HepG2 (cell line): Measurements from ENCODE around the gene SNED1. TPM values are rescaled to one million over a fixed set of nuclear protein-coding genes. Genes with fewer than 3 reads are reported as not detected.

ENCODE experiments used
- ATAC-seq: fragments of 200-7000 bp; cut with Tn5 transposase; 3 replicates; pipeline ENCODE4 v1.9.1; 2020; ENCODE audit warnings: mild to moderate bottlenecking, moderate library complexity
- BruUV-seq: library from RNA; stranded (reverse); fragments of 400-500 nt; replicated peaks from 2 replicates; lab custom pipeline; 2021; lab: Mats Ljungman, UMichigan
- CTCF ChIA-PET: fragments of 300-600 bp; formaldehyde crosslinking; extraction: SDS; loops from one replicate; lab custom pipeline; 2021; ENCODE audit warnings: low total read pairs, inconsistent platforms, low intra/inter-chr PET ratio; lab: Yijun Ruan, JAX
- POLR2A ChIA-PET: fragments of 350-600 bp; sonication (Branson Sonifier 250); formaldehyde crosslinking; loops from one replicate; lab custom pipeline; 2020; ENCODE audit warnings: antibody characterized with exemption, inconsistent platforms; lab: Yijun Ruan, JAX
- DNase-seq: peaks from one replicate; pipeline ENCODE4 v3.0.0-alpha.2; 2015; ENCODE audit warnings: low spot score
- FAIRE-seq: peaks from 3 replicates; lab custom pipeline; 2011; peaks lifted over from hg19 to GRCh38; lab: Jason Lieb, UNC
- H2AFZ ChIP-seq: one replicate; pipeline ENCODE4 v1.6.1; 2011; ENCODE audit warnings: low read length, inconsistent platforms
- H3K27ac ChIP-seq: fragments of 300-600 bp; 3 replicates; pipeline ENCODE4 v1.8.0; 2011; ENCODE audit warnings: mixed run types, mild to moderate bottlenecking, mixed read lengths, low read length, inconsistent platforms; ENCODE audit not compliant: insufficient read depth; ENCODE audit errors: extremely low read length
- H3K27me3 ChIP-seq, 2 experiments: fragments of 200-600 bp in 1 of 2; 2 replicates in 1 of 2; 3 replicates in 1 of 2; pipeline versions ENCODE4 v1.6.0 to v1.8.0; 2011; ENCODE audit warnings: low read length in 2 of 2, mild to moderate bottlenecking in 2 of 2, moderate library complexity in 2 of 2, inconsistent platforms in 1 of 2; ENCODE audit not compliant: insufficient read depth in 2 of 2, control insufficient read depth in 1 of 2
- H3K36me3 ChIP-seq, 2 experiments: fragments of 200-600 bp in 1 of 2; replicated peaks in 1 of 2; 2 replicates in 1 of 2; 3 replicates in 1 of 2; pipeline versions ENCODE4 v1.5.1 to v1.8.0; 2011; ENCODE audit warnings: low read length in 2 of 2, inconsistent platforms in 1 of 2; ENCODE audit not compliant: insufficient read depth in 2 of 2, control insufficient read depth in 1 of 2
- H3K4me1 ChIP-seq: 2 replicates; pipeline ENCODE4 v1.5.1; 2012; ENCODE audit warnings: low read length, inconsistent platforms; ENCODE audit not compliant: insufficient read depth
- H3K4me2 ChIP-seq: 2 replicates; pipeline ENCODE4 v1.6.0; 2011; ENCODE audit warnings: low read depth, low read length, inconsistent platforms
- H3K4me3 ChIP-seq, 3 experiments: fragments of 200-600 bp in 1 of 3; sonication (generic), shearing (Covaris generic) in 1 of 3; replicated peaks in 1 of 3; 2 replicates each; pipeline ENCODE4 v1.5.1; 2011 to 2016; ENCODE audit warnings: low read length in 3 of 3, inconsistent platforms in 2 of 3, low read depth in 2 of 3, mild to moderate bottlenecking in 2 of 3, control low read depth in 1 of 3, mixed read lengths in 1 of 3; ENCODE audit not compliant: insufficient read depth in 1 of 3
- H3K79me2 ChIP-seq: one replicate; pipeline ENCODE4 v1.6.1; 2011; ENCODE audit warnings: low read length, inconsistent platforms; ENCODE audit not compliant: insufficient read depth
- H3K9ac ChIP-seq: 2 replicates; pipeline ENCODE4 v1.6.0; 2011; ENCODE audit warnings: mild to moderate bottlenecking, low read depth, low read length, inconsistent platforms; ENCODE audit not compliant: insufficient read depth
- H3K9me3 ChIP-seq: 2 replicates; pipeline ENCODE4 v1.5.1; 2012; ENCODE audit warnings: mild to moderate bottlenecking, low read length
- H4K20me1 ChIP-seq: 2 replicates; pipeline ENCODE4 v1.6.0; 2011; ENCODE audit warnings: inconsistent platforms, mild to moderate bottlenecking, low read length, moderate library complexity; ENCODE audit not compliant: insufficient read depth
- HES4 ChIP-seq: sonication (generic); formaldehyde crosslinking; IDR thresholded peaks from 2 replicates; pipeline ENCODE4 v1.9.0; 2021; ENCODE audit warnings: mild to moderate bottlenecking, missing genetic modification reagents, borderline replicate concordance
- MYC ChIP-seq: sonication (generic); formaldehyde crosslinking; IDR thresholded peaks from 2 replicates; pipeline ENCODE4 v1.9.0; 2021; ENCODE audit warnings: missing genetic modification reagents, borderline replicate concordance
- RBFOX2 ChIP-seq: fragments of 200-400 bp; formaldehyde crosslinking; IDR thresholded peaks from 2 replicates; pipeline ENCODE4 v1.6.1; 2017; ENCODE audit warnings: low read depth, mild to moderate bottlenecking, low read length
- ZNF138 ChIP-seq: sonication (generic); formaldehyde crosslinking; IDR thresholded peaks from 2 replicates; pipeline ENCODE4 v1.5.0; 2020; ENCODE audit warnings: mild to moderate bottlenecking, low read depth, missing genetic modification reagents
- ZNF225 ChIP-seq: sonication (generic); formaldehyde crosslinking; IDR thresholded peaks from 2 replicates; pipeline ENCODE4 v1.4.0; 2020; ENCODE audit warnings: mild to moderate bottlenecking, missing genetic modification reagents
- ZNF773 ChIP-seq: sonication (generic); formaldehyde crosslinking; IDR thresholded peaks from 2 replicates; pipeline ENCODE4 v1.4.0; 2020; ENCODE audit warnings: missing genetic modification reagents, borderline replicate concordance
- WGBS: methylation state at CpG from one replicate; pipeline ENCODE4 v1.1.6; 2017; ENCODE audit warnings: low lambda C conversion rate; 5-methylcytosine and 5-hydroxymethylcytosine counted together
- in situ Hi-C: cut with HindIII; loops from 2 replicates; pipeline ENCODE4 v1.10.0; 2017; ENCODE audit warnings: low pct_unique_long_range_greater_than_20kb; ENCODE audit not compliant: extremely low pct_ligation_motif_present
- intact Hi-C: fragments of 100-400 bp; cut with micrococcal nuclease; formaldehyde crosslinking; loops from one replicate; pipeline ENCODE4 v1.10.0; 2022; ENCODE audit not compliant: unreplicated experiment
- polyA plus RNA-seq, 8 experiments: library from polyadenylated mRNA; depleted of rRNA in 3 of 8; stranded (reverse) in 7 of 8; unstranded in 1 of 8; fragments of >200 nt; fragmentation: Illumina TruSeq in 4 of 8; extraction: Trizol in 4 of 8; gene quantifications; 2 replicates each; pipeline versions ENCODE4 v1.2.1 to v1.2.3, GENCODE V29; 2011 to 2016; ENCODE audit warnings: low read depth in 4 of 8, missing spikeins in 1 of 8, mixed read lengths in 1 of 8; ENCODE audit not compliant: insufficient read depth in 1 of 8
- total RNA-seq, 5 experiments: library from RNA; depleted of rRNA; stranded (reverse); fragments of >200 nt; fragmentation: Illumina TruSeq; extraction: Trizol; gene quantifications; 2 replicates each; pipeline ENCODE4 v1.2.3, GENCODE V29; 2016; ENCODE audit warnings: low read depth in 1 of 5

The SNED1 gene
- total and polyA plus RNA-seq, 2 of the 13 experiments (the other 11 are each of a cell fraction or from before 2014, with no cell fraction given) = 0.15 to 0.65 TPM

GRCh38 chr2:240995041-240996021 lies 3.1 kb upstream of the SNED1 start:
- Histone ChIP-seq H3K9me3 (no peaks in the 10 kb centered on the region), H3K27me3 (peaks cover 39 to 88% of the 10 kb centered on the region in 2 experiments), H3K27ac (no peak overlapping the region), H2AFZ (no peak overlapping the region), H3K4me3 (no peak overlapping the region), H3K4me1 (peaks cover 47% of the 10 kb centered on the region), H3K9ac (no peak overlapping the region), H3K36me3 (no peaks in the 10 kb centered on the region), H3K79me2 (no peaks in the 10 kb centered on the region), H3K4me2 (no peak overlapping the region), H4K20me1 (no peaks in the 10 kb centered on the region; the same call in 1 of the 2 replicates)
- no TSS peak for BruUV-seq
- CTCF ChIA-PET = no interaction called here
- TF ChIP-seq ZNF138 (CRISPR knock-in tag) (no peak), ZNF225 (CRISPR knock-in tag) (0 out of 2 replicates have a peak, but pooled peaks have one; percentile 44), RBFOX2 (no peak), ZNF773 (CRISPR knock-in tag) (no peak), MYC (CRISPR knock-in tag) (no peak), HES4 (peak; percentile 55; the same call in 1 of the 2 replicates)
- POLR2A ChIA-PET = no interaction called here
- intact Hi-C loops = no loop called here
- ATAC-seq = no peak
- in situ Hi-C loops = loop anchor here (5.0 kb wide), 1 partner anchor 148 kb away; no protein-coding TSS in a partner anchor
- no peak for DNase-seq
- 53% methylated on average over 18 of the region's 24 CpGs for WGBS
- no peak for FAIRE-seq
